ENCODE results near the gene KIFC3.

Gene KIFC3

DNA sequence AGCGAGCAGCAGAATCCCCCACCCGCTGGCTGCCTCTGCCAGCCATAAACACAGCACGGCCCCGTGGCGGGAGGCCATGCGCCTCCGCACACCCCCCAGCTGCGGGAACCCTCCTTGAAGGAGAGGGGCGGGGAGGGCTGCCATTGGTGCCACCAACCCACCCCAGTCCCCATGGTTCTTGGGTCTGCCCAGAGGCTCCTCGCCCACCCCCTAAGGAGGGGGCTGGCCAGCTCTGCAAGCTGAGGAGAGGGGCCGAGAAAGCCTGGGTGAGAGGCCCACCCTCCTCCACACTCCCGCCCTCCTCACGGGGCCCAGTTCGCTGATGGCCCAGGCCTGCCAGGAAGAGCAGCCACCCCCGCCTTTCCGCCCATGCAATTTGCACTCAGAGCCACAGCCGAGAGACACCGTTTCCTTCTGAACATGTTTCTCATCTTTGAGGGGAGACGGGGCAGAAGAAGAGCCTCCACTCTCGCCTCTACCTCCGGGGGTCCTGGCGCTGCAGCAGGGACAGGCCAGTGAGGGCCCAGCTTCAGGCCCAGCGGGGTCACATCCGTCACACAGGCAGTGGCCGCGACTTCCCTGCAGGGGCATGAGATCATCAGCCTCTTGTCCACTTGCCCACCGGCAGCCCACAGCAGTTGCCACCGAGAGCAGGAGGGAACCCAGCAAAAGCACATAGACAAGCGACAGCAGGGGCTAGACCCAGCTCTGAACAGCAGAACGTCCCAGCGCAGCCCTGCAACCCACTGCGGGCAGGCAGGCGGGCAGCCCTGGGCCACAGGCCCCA is 43.8 kb downstream of the KIFC3 start:
- TF ChIP-seq CTCF (conservative IDR thresholded peaks at IDR 0.05; ENCODE audit: control insufficient read depth, insufficient read depth, low read depth, low read length), result no peak
- H3K4me3 ChIP-seq (ENCODE audit: control insufficient read depth, low read depth, low read length), result no peak overlapping the region
- DNase-seq (ENCODE audit: low read depth), result no peak

DNA sequence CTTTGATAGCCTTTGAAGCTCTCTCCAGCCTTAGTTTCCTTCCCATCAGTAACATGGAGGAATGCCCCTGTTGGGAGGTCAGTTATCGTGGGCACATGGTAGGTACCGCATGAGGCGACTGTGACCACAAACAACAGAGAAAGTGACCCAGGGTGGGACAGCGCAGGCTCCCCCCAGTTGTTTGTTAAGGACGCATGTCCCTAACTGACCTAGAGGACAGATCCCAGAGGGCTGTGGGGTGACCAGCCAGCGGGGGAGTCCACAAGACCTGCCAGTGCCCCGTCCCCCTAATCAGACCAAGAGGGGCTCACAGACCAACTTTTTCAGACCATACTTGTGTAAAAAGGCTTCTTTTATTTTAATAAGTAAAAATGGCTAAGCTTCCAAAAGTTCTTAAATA is 44.4 kb downstream of the KIFC3 start:
- no peak for TF ChIP-seq CTCF (conservative IDR thresholded peaks at IDR 0.05; ENCODE audit: control insufficient read depth, insufficient read depth, low read depth, low read length)
- no peak overlapping the region for H3K4me3 ChIP-seq (ENCODE audit: control insufficient read depth, low read depth, low read length)
- no peak for DNase-seq (ENCODE audit: low read depth)

- H3K4me3 ChIP-seq (ENCODE audit: control insufficient read depth, low read depth, low read length), result no peak overlapping the region
Observed at GRCh38 chr16:57757326-57757786, 44.9 kb downstream of the KIFC3 start.

GRCh38 chr16:57756424-57757325 is 45.6 kb downstream of the KIFC3 start:
- TF ChIP-seq CTCF (conservative IDR thresholded peaks at IDR 0.05; ENCODE audit: control insufficient read depth, insufficient read depth, low read depth, low read length), result no peak
- H3K4me3 ChIP-seq (ENCODE audit: control insufficient read depth, low read depth, low read length), result no peak overlapping the region
- no peak for DNase-seq (ENCODE audit: low read depth)

More at GRCh38 chr16:57757326-57757786, 44.9 kb downstream of the KIFC3 start:
- peak; percentile 91 for TF ChIP-seq CTCF (conservative IDR thresholded peaks at IDR 0.05; ENCODE audit: control insufficient read depth, insufficient read depth, low read depth, low read length)
- DNase-seq (ENCODE audit: low read depth), result peak; percentile 70

DNA sequence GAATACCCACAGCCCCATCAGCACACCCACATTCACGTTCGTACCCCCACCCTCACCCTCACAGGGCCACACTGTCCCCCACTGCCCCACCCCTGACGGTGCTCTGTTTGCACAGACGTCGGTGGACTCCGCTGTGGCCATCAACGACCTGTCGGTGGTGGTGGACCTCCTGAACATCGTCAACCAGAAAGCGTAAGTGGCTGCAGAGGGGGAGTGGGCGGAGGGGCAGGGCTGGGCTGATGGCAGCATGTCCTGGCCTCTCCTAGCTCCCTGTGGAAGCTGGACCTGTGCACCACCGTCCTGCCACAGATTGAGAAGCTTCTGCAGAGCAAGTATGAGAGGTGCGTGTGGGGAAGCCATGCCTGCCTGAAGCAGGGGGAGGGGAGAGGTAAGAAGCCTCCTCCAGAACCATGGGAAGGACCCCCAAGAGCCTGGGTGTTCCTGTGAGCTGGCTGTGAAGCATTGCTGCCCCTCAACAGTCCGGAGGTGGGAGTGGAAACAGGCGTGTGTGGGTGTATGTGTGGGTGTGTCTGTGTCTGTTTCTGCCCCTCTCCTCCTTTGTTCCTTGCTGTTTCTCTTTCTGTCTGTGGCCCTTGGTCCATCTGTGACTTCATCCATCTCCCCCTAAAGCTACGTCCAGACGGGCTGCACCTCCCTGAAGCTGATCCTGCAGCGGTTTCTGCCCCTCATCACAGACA is 46.4 kb downstream of the KIFC3 start:
- no peak for DNase-seq (ENCODE audit: low read depth)
- H3K4me3 ChIP-seq (ENCODE audit: control insufficient read depth, low read depth, low read length), result no peak overlapping the region
- TF ChIP-seq CTCF (conservative IDR thresholded peaks at IDR 0.05; ENCODE audit: control insufficient read depth, insufficient read depth, low read depth, low read length), result no peak

- TF ChIP-seq CTCF (conservative IDR thresholded peaks at IDR 0.05; ENCODE audit: control insufficient read depth, insufficient read depth, low read depth, low read length), result no peak
- H3K4me3 ChIP-seq (ENCODE audit: control insufficient read depth, low read depth, low read length), result no peak overlapping the region
- no peak for DNase-seq (ENCODE audit: low read depth)
Observed at GRCh38 chr16:57755061-57755684, 47.1 kb downstream of the KIFC3 start.

Data from fibroblast of mammary gland (primary cell).